ENCODE results near the gene CCDC82.

The CCDC82 gene

DNA sequence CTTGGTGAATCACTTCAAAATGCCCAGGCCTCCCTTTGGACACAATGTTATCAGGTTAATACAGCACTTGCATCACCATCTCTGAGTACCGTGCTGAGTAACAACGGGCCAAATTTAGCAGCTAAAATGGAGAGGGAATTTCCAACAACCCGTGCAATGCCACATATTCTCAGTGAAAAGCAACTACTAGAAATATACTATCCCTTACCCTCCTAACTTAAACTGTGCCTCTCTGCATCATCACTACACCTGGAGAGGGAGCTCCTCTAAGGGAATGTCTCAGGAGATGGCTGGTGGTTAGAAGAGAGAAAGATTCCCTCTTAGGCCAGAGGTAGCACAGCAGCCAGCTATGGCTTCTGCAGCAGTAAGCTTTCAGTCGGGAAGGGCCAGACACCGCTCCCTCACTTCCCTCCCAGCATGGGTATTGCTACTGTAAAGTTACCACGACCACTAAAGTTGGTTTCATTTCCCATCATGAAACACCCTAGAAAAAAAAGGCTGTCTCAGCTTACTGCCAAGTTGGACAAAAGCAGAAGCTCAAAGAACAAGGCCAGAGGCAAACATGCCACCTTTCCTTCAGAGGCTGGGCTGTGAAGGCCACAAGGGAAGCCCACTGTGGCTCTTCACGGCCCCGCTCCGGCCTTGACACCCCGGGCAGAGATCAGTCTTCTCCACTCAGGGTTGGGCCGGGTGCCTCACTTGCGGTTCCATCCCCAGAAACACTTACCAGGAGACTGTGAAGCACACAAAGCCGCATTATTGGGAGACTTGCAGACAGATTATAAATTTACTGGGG lies 50.6 kb downstream of the CCDC82 start:
- no peaks in the 10 kb centered on the region for H3K36me3 ChIP-seq (ENCODE audit: insufficient read depth, low read length)
- no peaks in the 10 kb centered on the region for H3K9me2 ChIP-seq (ENCODE audit: low read depth, low read length)
- no peak overlapping the region for H2AFZ ChIP-seq (ENCODE audit: low read length)
- H3F3A ChIP-seq (ENCODE audit: insufficient read depth, low read length), result no peaks in the 10 kb centered on the region
- TF ChIP-seq EZH2 (IDR thresholded peaks at IDR 0.05; ENCODE audit: borderline replicate concordance, low read length), result no peak
- TF ChIP-seq, protein P1, sequence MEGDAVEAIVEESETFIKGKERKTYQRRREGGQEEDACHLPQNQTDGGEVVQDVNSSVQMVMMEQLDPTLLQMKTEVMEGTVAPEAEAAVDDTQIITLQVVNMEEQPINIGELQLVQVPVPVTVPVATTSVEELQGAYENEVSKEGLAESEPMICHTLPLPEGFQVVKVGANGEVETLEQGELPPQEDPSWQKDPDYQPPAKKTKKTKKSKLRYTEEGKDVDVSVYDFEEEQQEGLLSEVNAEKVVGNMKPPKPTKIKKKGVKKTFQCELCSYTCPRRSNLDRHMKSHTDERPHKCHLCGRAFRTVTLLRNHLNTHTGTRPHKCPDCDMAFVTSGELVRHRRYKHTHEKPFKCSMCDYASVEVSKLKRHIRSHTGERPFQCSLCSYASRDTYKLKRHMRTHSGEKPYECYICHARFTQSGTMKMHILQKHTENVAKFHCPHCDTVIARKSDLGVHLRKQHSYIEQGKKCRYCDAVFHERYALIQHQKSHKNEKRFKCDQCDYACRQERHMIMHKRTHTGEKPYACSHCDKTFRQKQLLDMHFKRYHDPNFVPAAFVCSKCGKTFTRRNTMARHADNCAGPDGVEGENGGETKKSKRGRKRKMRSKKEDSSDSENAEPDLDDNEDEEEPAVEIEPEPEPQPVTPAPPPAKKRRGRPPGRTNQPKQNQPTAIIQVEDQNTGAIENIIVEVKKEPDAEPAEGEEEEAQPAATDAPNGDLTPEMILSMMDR (IDR thresholded peaks at IDR 0.05; ENCODE audit: low read length), result no peak
- peaks cover 63% of the 10 kb centered on the region for H3K4me1 ChIP-seq (ENCODE audit: insufficient read depth, low read length, severe bottlenecking)
- no peaks in the 10 kb centered on the region for H3K9me3 ChIP-seq (ENCODE audit: low read length)
- no peaks in the 10 kb centered on the region for H4K20me1 ChIP-seq (ENCODE audit: insufficient read depth, low read length)
- no peaks in the 10 kb centered on the region for H3K79me2 ChIP-seq (ENCODE audit: insufficient read depth, low read length)
- peak overlapping the region; percentile 41; the same call in 1 of the 2 replicates for H3K9ac ChIP-seq (ENCODE audit: low read length)
- no peaks in the 10 kb centered on the region for H3K27me3 ChIP-seq (ENCODE audit: insufficient read depth, low read length)
- peak overlapping the region; percentile 59 for H3K27ac ChIP-seq (ENCODE audit: low read depth, low read length, poor library complexity, severe bottlenecking)
- peak overlapping the region; percentile 73 for H3K4me2 ChIP-seq (ENCODE audit: low read length)
- H3K4me3 ChIP-seq (ENCODE audit: low read depth, low read length, poor library complexity, severe bottlenecking), result peak overlapping the region; percentile 43

DNA sequence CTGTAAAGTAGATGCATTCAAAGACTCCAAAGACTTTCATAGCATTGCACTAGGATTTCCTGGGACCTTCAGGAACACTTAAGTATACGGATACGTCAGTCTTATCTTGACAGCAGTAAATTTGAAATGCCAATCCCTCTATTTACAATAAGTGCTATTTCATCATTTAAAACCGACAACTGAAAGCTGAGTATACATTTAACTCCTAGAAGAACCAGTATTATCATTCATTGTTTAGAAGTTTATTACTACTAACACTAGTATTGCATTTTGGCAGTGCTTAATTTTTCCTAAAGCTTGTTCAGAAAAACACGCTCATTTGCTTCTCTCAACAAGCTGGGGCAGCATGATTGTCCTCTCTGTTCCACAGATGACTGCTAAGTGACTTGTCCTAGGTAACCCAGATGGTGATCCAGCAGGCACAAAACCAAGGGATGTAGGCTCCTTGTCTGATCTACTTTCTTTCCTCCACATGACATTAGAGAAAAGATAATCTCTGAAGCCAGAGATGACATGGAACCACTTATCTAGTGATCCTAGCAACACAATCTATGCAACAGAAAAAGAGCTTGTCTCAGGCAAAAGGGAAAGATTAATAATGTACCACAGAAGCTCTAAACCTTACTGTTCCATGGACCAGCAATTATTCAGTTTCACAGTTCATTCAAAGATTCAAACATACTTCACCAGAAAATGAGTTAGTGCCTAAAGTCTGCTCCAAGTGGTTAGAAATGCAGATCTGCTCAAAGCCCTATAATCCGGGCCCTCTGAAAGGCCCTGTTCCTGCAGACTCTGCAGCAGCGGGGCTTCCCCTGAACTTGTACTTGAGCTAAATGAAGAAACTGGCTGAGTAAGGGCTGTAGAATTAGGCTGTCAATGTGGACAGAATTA lies 51.9 kb downstream of the CCDC82 start:
- no peaks in the 10 kb centered on the region for H3K9me3 ChIP-seq (ENCODE audit: low read length)
- H3K9ac ChIP-seq (ENCODE audit: low read length), result no peak overlapping the region
- H3K9me2 ChIP-seq (ENCODE audit: low read depth, low read length), result no peaks in the 10 kb centered on the region
- no peaks in the 10 kb centered on the region for H3F3A ChIP-seq (ENCODE audit: insufficient read depth, low read length)
- no peaks in the 10 kb centered on the region for H3K27me3 ChIP-seq (ENCODE audit: insufficient read depth, low read length)
- peaks cover 58% of the 10 kb centered on the region for H3K4me1 ChIP-seq (ENCODE audit: insufficient read depth, low read length, severe bottlenecking)
- peak overlapping the region; percentile 43 for H3K4me3 ChIP-seq (ENCODE audit: low read depth, low read length, poor library complexity, severe bottlenecking)
- H3K27ac ChIP-seq (ENCODE audit: low read depth, low read length, poor library complexity, severe bottlenecking), result no peak overlapping the region
- no peaks in the 10 kb centered on the region for H3K36me3 ChIP-seq (ENCODE audit: insufficient read depth, low read length)
- TF ChIP-seq EZH2 (IDR thresholded peaks at IDR 0.05; ENCODE audit: borderline replicate concordance, low read length), result no peak
- TF ChIP-seq, protein P1 (IDR thresholded peaks at IDR 0.05; ENCODE audit: low read length), result no peak
- no peaks in the 10 kb centered on the region for H4K20me1 ChIP-seq (ENCODE audit: insufficient read depth, low read length)
- peak overlapping the region; percentile 73; the same call in 1 of the 2 replicates for H3K4me2 ChIP-seq (ENCODE audit: low read length)
- H2AFZ ChIP-seq (ENCODE audit: low read length), result no peak overlapping the region
- no peaks in the 10 kb centered on the region for H3K79me2 ChIP-seq (ENCODE audit: insufficient read depth, low read length)

DNA sequence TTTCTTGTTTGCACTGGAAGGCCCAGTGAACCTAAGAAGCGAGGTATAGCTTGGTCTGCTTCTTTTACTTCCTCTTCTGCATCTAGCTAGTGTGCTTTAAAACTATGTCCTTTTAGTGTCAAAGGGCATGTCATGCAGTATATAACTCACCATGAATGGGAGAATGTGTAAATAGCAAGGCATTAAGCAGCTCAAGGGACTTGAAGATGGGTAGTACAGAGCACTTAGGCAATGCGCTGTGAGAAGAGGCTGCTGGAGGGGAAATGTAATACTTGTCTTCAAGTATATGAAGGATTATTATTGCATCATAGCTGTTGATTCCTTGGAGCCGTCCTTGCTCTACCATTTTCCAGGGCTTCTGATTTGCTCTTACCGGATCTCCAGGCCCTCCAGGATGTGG lies 54.3 kb downstream of the CCDC82 start:
- Histone ChIP-seq H4K20me1 (ENCODE audit: insufficient read depth, low read length) (no peaks in the 10 kb centered on the region), H3K79me2 (ENCODE audit: insufficient read depth, low read length) (no peaks in the 10 kb centered on the region), H3K9ac (ENCODE audit: low read length) (no peak overlapping the region), H3F3A (ENCODE audit: insufficient read depth, low read length) (no peaks in the 10 kb centered on the region), H3K27ac (ENCODE audit: low read depth, low read length, poor library complexity, severe bottlenecking) (no peak overlapping the region), H3K4me2 (ENCODE audit: low read length) (no peak overlapping the region), H2AFZ (ENCODE audit: low read length) (no peak overlapping the region), H3K4me1 (ENCODE audit: insufficient read depth, low read length, severe bottlenecking) (peaks cover 45% of the 10 kb centered on the region), H3K27me3 (ENCODE audit: insufficient read depth, low read length) (no peaks in the 10 kb centered on the region), H3K9me2 (ENCODE audit: low read depth, low read length) (no peaks in the 10 kb centered on the region), H3K9me3 (ENCODE audit: low read length) (no peaks in the 10 kb centered on the region), H3K4me3 (ENCODE audit: low read depth, low read length, poor library complexity, severe bottlenecking) (no peak overlapping the region), H3K36me3 (ENCODE audit: insufficient read depth, low read length) (no peaks in the 10 kb centered on the region)
- TF ChIP-seq, protein P1 (IDR thresholded peaks at IDR 0.05; ENCODE audit: low read length), result no peak
- TF ChIP-seq EZH2 (IDR thresholded peaks at IDR 0.05; ENCODE audit: borderline replicate concordance, low read length), result no peak
